Lower leg skin (tissue), 3 donors: ENCODE measurements around the gene MAGEA9B.

Experiments used
- POLR2A ChIP-seq, 2 donors: fragments of 450-650 bp; IDR thresholded peaks; one replicate each; pipeline ENCODE4 v1.6.1; 2016 to 2017; ENCODE audit warnings: antibody characterized with exemption in 2 of 2, mild to moderate bottlenecking in 1 of 2, moderate library complexity in 1 of 2
- TF ChIP-seq, protein P1 (sequence below), 3 donors: fragments of 450-650 bp; IDR thresholded peaks; one replicate each; pipeline ENCODE4 v1.5.1; 2016; ENCODE audit warnings: antibody characterized with exemption in 3 of 3, mild to moderate bottlenecking in 3 of 3, moderate library complexity in 2 of 3

- TF ChIP-seq, protein P1, sequence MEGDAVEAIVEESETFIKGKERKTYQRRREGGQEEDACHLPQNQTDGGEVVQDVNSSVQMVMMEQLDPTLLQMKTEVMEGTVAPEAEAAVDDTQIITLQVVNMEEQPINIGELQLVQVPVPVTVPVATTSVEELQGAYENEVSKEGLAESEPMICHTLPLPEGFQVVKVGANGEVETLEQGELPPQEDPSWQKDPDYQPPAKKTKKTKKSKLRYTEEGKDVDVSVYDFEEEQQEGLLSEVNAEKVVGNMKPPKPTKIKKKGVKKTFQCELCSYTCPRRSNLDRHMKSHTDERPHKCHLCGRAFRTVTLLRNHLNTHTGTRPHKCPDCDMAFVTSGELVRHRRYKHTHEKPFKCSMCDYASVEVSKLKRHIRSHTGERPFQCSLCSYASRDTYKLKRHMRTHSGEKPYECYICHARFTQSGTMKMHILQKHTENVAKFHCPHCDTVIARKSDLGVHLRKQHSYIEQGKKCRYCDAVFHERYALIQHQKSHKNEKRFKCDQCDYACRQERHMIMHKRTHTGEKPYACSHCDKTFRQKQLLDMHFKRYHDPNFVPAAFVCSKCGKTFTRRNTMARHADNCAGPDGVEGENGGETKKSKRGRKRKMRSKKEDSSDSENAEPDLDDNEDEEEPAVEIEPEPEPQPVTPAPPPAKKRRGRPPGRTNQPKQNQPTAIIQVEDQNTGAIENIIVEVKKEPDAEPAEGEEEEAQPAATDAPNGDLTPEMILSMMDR (IDR thresholded peaks at IDR 0.05), result no peak
- no peak for TF ChIP-seq POLR2A (IDR thresholded peaks at IDR 0.05)
Observed at GRCh38 chrX:149563359-149563758, 23.9 kb downstream of the MAGEA9B start.
